Neural cell (in vitro differentiated cells): ENCODE measurements around the gene ANKRD66. TPM values are rescaled to one million over a fixed set of nuclear protein-coding genes. Genes with fewer than 3 reads are reported as not detected.

ENCODE experiments used
- H2AFZ ChIP-seq: fragments of 200-600, 300-800 bp; sonication (generic), shearing (Covaris generic); 2 replicates; pipeline ENCODE4 v1.6.0; 2014; ENCODE audit warnings: low read depth, mild to moderate bottlenecking, antibody characterized with exemption, low read length, moderate library complexity
- H3F3A ChIP-seq: fragments of 200-600 bp; shearing (Covaris generic); 2 replicates; pipeline ENCODE4 v1.6.1; 2016; ENCODE audit warnings: mild to moderate bottlenecking, moderate library complexity, mixed read lengths, antibody characterized with exemption, low read length; ENCODE audit not compliant: insufficient read depth, poor library complexity, severe bottlenecking
- H3K27ac ChIP-seq: fragments of 200-600, 300-800 bp; sonication (generic), shearing (Covaris generic); 2 replicates; pipeline ENCODE4 v1.5.1; 2014; ENCODE audit warnings: mild to moderate bottlenecking, low read length, moderate library complexity
- H3K27me3 ChIP-seq: fragments of 300-800, 200-600 bp; sonication (generic), shearing (Covaris generic); 2 replicates; pipeline ENCODE4 v1.6.0; 2014; ENCODE audit warnings: mild to moderate bottlenecking, low read depth, low read length, moderate library complexity; ENCODE audit not compliant: insufficient read depth
- H3K36me3 ChIP-seq: fragments of 300-800, 200-600 bp; sonication (generic), shearing (Covaris generic); 2 replicates; pipeline ENCODE4 v1.5.1; 2014; ENCODE audit warnings: mild to moderate bottlenecking, antibody characterized with exemption, low read length, moderate library complexity; ENCODE audit not compliant: insufficient read depth
- H3K4me2 ChIP-seq: fragments of 300-800, 200-600 bp; sonication (generic), shearing (Covaris generic); 2 replicates; pipeline ENCODE4 v1.6.0; 2014; ENCODE audit warnings: mild to moderate bottlenecking, low read length
- H3K4me3 ChIP-seq: fragments of 300-800, 200-600 bp; sonication (generic), shearing (Covaris generic); 2 replicates; pipeline ENCODE4 v1.5.1; 2014; ENCODE audit warnings: mild to moderate bottlenecking, low read length, moderate library complexity
- H3K79me2 ChIP-seq: fragments of 200-600 bp; shearing (Covaris generic); replicated peaks from 2 replicates; pipeline ENCODE4 v1.6.0; 2014; ENCODE audit warnings: mild to moderate bottlenecking, low read length, moderate library complexity; ENCODE audit not compliant: insufficient read depth
- H3K9ac ChIP-seq: fragments of 300-800, 200-600 bp; sonication (generic), shearing (Covaris generic); 2 replicates; pipeline ENCODE4 v1.6.1; 2016; ENCODE audit warnings: mild to moderate bottlenecking, low read length, mixed read lengths
- H3K9me2 ChIP-seq: fragments of 200-600 bp; shearing (Covaris generic); 2 replicates; pipeline ENCODE4 v1.6.1; 2016; ENCODE audit warnings: mild to moderate bottlenecking, low read length, mixed read lengths; ENCODE audit not compliant: insufficient read depth
- H3K9me3 ChIP-seq: fragments of 200-600, 300-800 bp; sonication (generic), shearing (Covaris generic); 2 replicates; pipeline ENCODE4 v1.6.1; 2016; ENCODE audit warnings: mild to moderate bottlenecking, mixed run types, low read length, moderate library complexity, mixed read lengths
- H4K20me1 ChIP-seq: fragments of 200-600 bp; shearing (Covaris generic); 2 replicates; pipeline ENCODE4 v1.6.1; 2016; ENCODE audit warnings: mild to moderate bottlenecking, mixed run types; ENCODE audit not compliant: insufficient read depth
- CTCF ChIP-seq: fragments of 450-650 bp; IDR thresholded peaks from 2 replicates; pipeline ENCODE4 v1.5.1; 2014; ENCODE audit warnings: antibody characterized with exemption, mild to moderate bottlenecking, moderate library complexity; ENCODE audit not compliant: poor library complexity, severe bottlenecking
- EP300 ChIP-seq: fragments of 450-650 bp; conservative IDR thresholded peaks from 2 replicates; pipeline ENCODE4 v1.6.1; 2014; ENCODE audit warnings: antibody characterized with exemption, mild to moderate bottlenecking, moderate library complexity; ENCODE audit not compliant: poor library complexity, severe bottlenecking
- EZH2 ChIP-seq: fragments of 200-600, 300-800 bp; shearing (Covaris generic), sonication (generic); IDR thresholded peaks from 2 replicates; pipeline ENCODE4 v1.6.1; 2014; ENCODE audit warnings: antibody characterized with exemption, low read length, borderline replicate concordance, mild to moderate bottlenecking; ENCODE audit not compliant: insufficient read depth, poor library complexity, severe bottlenecking
- MXI1 ChIP-seq: fragments of 450-650 bp; conservative IDR thresholded peaks from 2 replicates; pipeline ENCODE4 v1.6.1; 2014; ENCODE audit warnings: antibody characterized with exemption, mild to moderate bottlenecking; ENCODE audit not compliant: poor library complexity, severe bottlenecking
- POLR2AphosphoS5 ChIP-seq: IDR thresholded peaks from 2 replicates; pipeline ENCODE4 v1.6.1; 2012
- RAD21 ChIP-seq: fragments of 450-650 bp; conservative IDR thresholded peaks from 2 replicates; pipeline ENCODE4 v1.6.1; 2014; ENCODE audit warnings: antibody characterized with exemption, mild to moderate bottlenecking, moderate library complexity
- REST ChIP-seq: IDR thresholded peaks from 2 replicates; pipeline ENCODE4 v1.6.1; 2012; ENCODE audit warnings: borderline replicate concordance
- SMC3 ChIP-seq: fragments of 450-650 bp; conservative IDR thresholded peaks from 2 replicates; pipeline ENCODE4 v1.6.1; 2014; ENCODE audit warnings: antibody characterized with exemption, mild to moderate bottlenecking, moderate library complexity; ENCODE audit not compliant: poor library complexity
- TAF1 ChIP-seq: IDR thresholded peaks from 2 replicates; pipeline ENCODE4 v1.6.1; 2012; ENCODE audit warnings: low read depth
- polyA plus RNA-seq: library from polyadenylated mRNA; depleted of rRNA; stranded (reverse); fragments of >200 nt; gene quantifications from 2 replicates; pipeline ENCODE4 v1.2.3, GENCODE V29; 2014

The ANKRD66 gene
- polyA plus RNA-seq, 1 donor from 2014 or later, result not detected

- Histone ChIP-seq H3K9ac (no peak overlapping the region), H2AFZ (no peak overlapping the region), H3K27ac (no peak overlapping the region), H3K9me3 (no peaks in the 10 kb centered on the region), H3K27me3 (no peaks in the 10 kb centered on the region), H4K20me1 (no peaks in the 10 kb centered on the region), H3K4me2 (no peak overlapping the region), H3K9me2 (no peaks in the 10 kb centered on the region), H3K4me3 (no peak overlapping the region), H3F3A (no peaks in the 10 kb centered on the region), H3K79me2 (no peaks in the 10 kb centered on the region), H3K36me3 (no peaks in the 10 kb centered on the region)
- no peak for TF ChIP-seq EZH2
- TF ChIP-seq RAD21, result no peak
- no peak for TF ChIP-seq EP300
- no peak for TF ChIP-seq MXI1
- no peak for TF ChIP-seq POLR2AphosphoS5
These were observed 10.5 kb downstream of the ANKRD66 start for GRCh38 chr6:46757214-46757596.

- H2AFZ ChIP-seq, result no peak overlapping the region
- no peak for TF ChIP-seq SMC3
- no peak for TF ChIP-seq MXI1
- TF ChIP-seq REST, result no peak
- no peak for TF ChIP-seq RAD21
- no peak for TF ChIP-seq EZH2
- no peak for TF ChIP-seq EP300
- no peak for TF ChIP-seq TAF1
- TF ChIP-seq CTCF, result no peak
- no peak for TF ChIP-seq POLR2AphosphoS5
- no peaks in the 10 kb centered on the region for H3K9me2 ChIP-seq
These were observed 12.4 kb downstream of the ANKRD66 start for GRCh38 chr6:46758960-46759753.

More at GRCh38 chr6:46758960-46759753, 12.4 kb downstream of the ANKRD66 start:
- Histone ChIP-seq H3K27me3 (no peaks in the 10 kb centered on the region), H3K27ac (no peak overlapping the region), H4K20me1 (no peaks in the 10 kb centered on the region), H3F3A (no peaks in the 10 kb centered on the region), H3K4me2 (no peak overlapping the region), H3K9ac (no peak overlapping the region), H3K9me3 (no peaks in the 10 kb centered on the region), H3K79me2 (no peaks in the 10 kb centered on the region), H3K4me3 (no peak overlapping the region), H3K36me3 (no peaks in the 10 kb centered on the region)
